SK-N-SH (cell line): Measurements from ENCODE around the gene XG. TPM values are rescaled to one million over a fixed set of nuclear protein-coding genes. Genes with fewer than 3 reads are reported as not detected.

ENCODE experiments used
- CTCF ChIA-PET: fragments of 300-600, 350-600 bp; formaldehyde crosslinking; extraction: SDS; loops from one replicate; lab custom pipeline; 2021; lab: Yijun Ruan, JAX
- POLR2A ChIA-PET: fragments of 350-600 bp; sonication (Branson Sonifier 250); formaldehyde crosslinking; extraction: SDS; loops from one replicate; lab custom pipeline; 2020; ENCODE audit warnings: antibody characterized with exemption, inconsistent platforms; lab: Yijun Ruan, JAX
- DNase-seq: peaks from one replicate; pipeline ENCODE4 v3.0.0; 2012
- H2AFZ ChIP-seq: fragments of 200-600 bp; sonication (generic); 2 replicates; pipeline ENCODE4 v1.8.1; 2016; ENCODE audit warnings: antibody characterized with exemption, mild to moderate bottlenecking, low read depth
- H3F3A ChIP-seq: fragments of 200-600 bp; sonication (generic); replicated peaks from 2 replicates; pipeline ENCODE3; 2016; ENCODE audit warnings: antibody characterized with exemption, mild to moderate bottlenecking; ENCODE audit not compliant: insufficient read depth
- H3K27ac ChIP-seq, 2 experiments: fragments of 200-500 bp in 1 of 2; fragments of 200-600 bp in 1 of 2; sonication (Bioruptor generic) in 1 of 2; sonication (generic), shearing (Covaris generic) in 1 of 2; 2 replicates each; pipeline versions ENCODE4 v1.5.1 to v1.6.1; 2014 to 2016; ENCODE audit warnings: low read depth in 2 of 2, inconsistent platforms in 1 of 2, low read length in 1 of 2, mild to moderate bottlenecking in 1 of 2, mixed read lengths in 1 of 2
- H3K27me3 ChIP-seq: fragments of 200-600 bp; sonication (generic), shearing (Covaris generic); 2 replicates; pipeline ENCODE4 v1.6.1; 2016; ENCODE audit warnings: mixed run types; ENCODE audit not compliant: insufficient read depth
- H3K36me3 ChIP-seq, 2 experiments: fragments of 200-500 bp in 1 of 2; fragments of 200-600 bp in 1 of 2; sonication (Bioruptor generic) in 1 of 2; sonication (generic) in 1 of 2; replicated peaks in 1 of 2; 2 replicates each; pipeline versions ENCODE3 to v1.5.1; 2014 to 2016; ENCODE audit warnings: low read length in 1 of 2, mild to moderate bottlenecking in 1 of 2; ENCODE audit not compliant: insufficient read depth in 2 of 2, control insufficient read depth in 1 of 2
- H3K4me1 ChIP-seq, 2 experiments: fragments of 200-500 bp in 1 of 2; fragments of 200-600 bp in 1 of 2; sonication (Bioruptor generic) in 1 of 2; sonication (generic), shearing (Covaris generic) in 1 of 2; 2 replicates each; pipeline versions ENCODE4 v1.5.1 to v1.6.1; 2014 to 2016; ENCODE audit warnings: low read depth in 1 of 2, low read length in 1 of 2, mixed run types in 1 of 2; ENCODE audit not compliant: insufficient read depth in 2 of 2, control insufficient read depth in 1 of 2
- H3K4me2 ChIP-seq: fragments of 200-600 bp; sonication (generic), shearing (Covaris generic); 2 replicates; pipeline ENCODE4 v1.6.1; 2017; ENCODE audit warnings: mixed run types
- H3K4me3 ChIP-seq, 2 experiments: fragments of 200-500 bp in 1 of 2; fragments of 200-600 bp in 1 of 2; sonication (Bioruptor generic) in 1 of 2; sonication (generic), shearing (Covaris generic) in 1 of 2; 2 replicates each; pipeline versions ENCODE4 v1.5.1 to v1.8.1; 2014 to 2016; ENCODE audit warnings: low read depth in 2 of 2, inconsistent platforms in 1 of 2, low read length in 1 of 2, mild to moderate bottlenecking in 1 of 2, mixed read lengths in 1 of 2, moderate library complexity in 1 of 2
- H3K79me2 ChIP-seq: fragments of 200-600 bp; sonication (generic); 2 replicates; pipeline ENCODE4 v1.8.1; 2017; ENCODE audit warnings: mild to moderate bottlenecking; ENCODE audit not compliant: insufficient read depth
- H3K9ac ChIP-seq: fragments of 200-600 bp; sonication (generic); 2 replicates; pipeline ENCODE4 v1.6.1; 2017; ENCODE audit warnings: mixed run types
- H3K9me2 ChIP-seq: fragments of 200-600 bp; sonication (generic); 2 replicates; pipeline ENCODE4 v1.6.1; 2017; ENCODE audit warnings: mixed run types
- H3K9me3 ChIP-seq: fragments of 200-600 bp; sonication (generic); 2 replicates; pipeline ENCODE4 v1.6.1; 2017; ENCODE audit warnings: mixed run types, mild to moderate bottlenecking, moderate library complexity
- H4K20me1 ChIP-seq: fragments of 200-600 bp; sonication (generic); 2 replicates; pipeline ENCODE4 v1.6.1; 2017; ENCODE audit warnings: mild to moderate bottlenecking, mixed run types; ENCODE audit not compliant: insufficient read depth
- MXI1 ChIP-seq: IDR thresholded peaks from 2 replicates; pipeline ENCODE4 v1.6.1; 2012; ENCODE audit warnings: mild to moderate bottlenecking, low read depth, low read length, improper control_type of control experiment
- SMC3 ChIP-seq: IDR thresholded peaks from 2 replicates; pipeline ENCODE4 v1.6.1; 2012; ENCODE audit warnings: low read depth, low read length, improper control_type of control experiment
- TEAD4 ChIP-seq: IDR thresholded peaks from 2 replicates; pipeline ENCODE4 v1.4.0; 2012; ENCODE audit warnings: mild to moderate bottlenecking, borderline replicate concordance; ENCODE audit not compliant: insufficient read depth
- WGBS: methylation state at CpG from one replicate; pipeline ENCODE4 v1.1.6; 2017; ENCODE audit warnings: low lambda C conversion rate; 5-methylcytosine and 5-hydroxymethylcytosine counted together
- polyA plus RNA-seq, 3 experiments: library from polyadenylated mRNA; depleted of rRNA; stranded (reverse); fragments of >200 nt; gene quantifications; 2 replicates each; pipeline ENCODE4 v1.2.3, GENCODE V29; 2012
- TF ChIP-seq, protein P1 (sequence below): IDR thresholded peaks from 2 replicates; pipeline ENCODE4; 2012

The XG gene
- polyA plus RNA-seq, 1 of the 3 experiments (the other 2 are of a cell fraction), result 0.76 TPM

DNA sequence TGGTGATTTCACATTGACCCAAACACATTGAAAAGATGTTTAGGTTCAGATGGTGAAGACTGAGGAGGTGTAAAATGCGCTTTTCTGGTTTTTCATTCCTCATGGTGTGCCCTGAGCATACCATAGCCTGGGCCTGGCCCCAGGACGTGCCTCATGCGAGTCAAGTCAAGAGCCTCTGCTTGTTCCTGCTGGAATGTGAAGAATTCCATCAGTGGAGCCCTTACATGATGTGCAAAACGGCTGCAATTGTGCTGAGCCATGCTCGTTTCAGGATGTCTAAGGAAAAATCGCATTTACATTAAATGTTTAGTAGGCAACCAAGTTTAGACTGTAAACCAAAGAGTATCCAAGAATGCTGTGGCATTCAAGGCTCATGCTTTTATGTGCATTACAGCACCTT, 111.8 kb downstream of the XG start:
- POLR2A ChIA-PET, result no interaction called here
- no peak for DNase-seq

More for the DNA sequence above, 111.8 kb downstream of the XG start:
- Histone ChIP-seq H3K27ac (no peak overlapping the region), H3K4me1 (no peaks in the 10 kb centered on the region), H4K20me1 (no peaks in the 10 kb centered on the region), H3K9me3 (no peaks in the 10 kb centered on the region), H3K79me2 (no peaks in the 10 kb centered on the region), H3K36me3 (no peaks in the 10 kb centered on the region), H3K9ac (no peak overlapping the region), H3K9me2 (no peaks in the 10 kb centered on the region), H2AFZ (no peak overlapping the region), H3K4me3 (no peak overlapping the region), H3F3A (no peaks in the 10 kb centered on the region), H3K27me3 (peaks cover 7% of the 10 kb centered on the region; the same call in 1 of the 2 replicates), H3K4me2 (no peak overlapping the region)
- no peak for TF ChIP-seq SMC3
- TF ChIP-seq, protein P1, sequence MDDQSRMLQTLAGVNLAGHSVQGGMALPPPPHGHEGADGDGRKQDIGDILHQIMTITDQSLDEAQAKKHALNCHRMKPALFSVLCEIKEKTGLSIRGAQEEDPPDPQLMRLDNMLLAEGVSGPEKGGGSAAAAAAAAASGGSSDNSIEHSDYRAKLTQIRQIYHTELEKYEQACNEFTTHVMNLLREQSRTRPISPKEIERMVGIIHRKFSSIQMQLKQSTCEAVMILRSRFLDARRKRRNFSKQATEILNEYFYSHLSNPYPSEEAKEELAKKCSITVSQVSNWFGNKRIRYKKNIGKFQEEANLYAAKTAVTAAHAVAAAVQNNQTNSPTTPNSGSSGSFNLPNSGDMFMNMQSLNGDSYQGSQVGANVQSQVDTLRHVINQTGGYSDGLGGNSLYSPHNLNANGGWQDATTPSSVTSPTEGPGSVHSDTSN, result no peak
- TF ChIP-seq TEAD4, result no peak
- TF ChIP-seq MXI1, result no peak
- 45% methylated on average over 6 of the region's 6 CpGs for WGBS
- CTCF ChIA-PET, result no interaction called here

Other genes starting within 250 kb of the XG start
- gene CD99, start 60.7 kb upstream of the XG start, polyA plus RNA-seq (2012; rRNA removed), result 149 and 346 TPM in 2 replicates
- 1.6 and 1.8 TPM in 2 replicates for gene GYG2, start 76.9 kb downstream of the XG start, polyA plus RNA-seq (2012; rRNA removed)
- gene ARSD, start 177.3 kb downstream of the XG start, polyA plus RNA-seq (2012; rRNA removed), result 19.8 and 20.0 TPM in 2 replicates